ENCODE data around the gene OR2T5. TPM values are rescaled to one million over a fixed set of nuclear protein-coding genes. Genes with fewer than 3 reads are reported as not detected.

OR2T5 gene
- total RNA-seq, 1 experiment from 2014 or later = not detected

Other genes with a start within 250 kb of the OR2T5 start
- not detected in 2 replicates for gene OR2T33, start 210.6 kb upstream of the OR2T5 start, total RNA-seq (2021)
- not detected in 2 replicates for gene OR2T12, start 185.2 kb upstream of the OR2T5 start, total RNA-seq (2021)
- gene OR2M7, start 164.0 kb upstream of the OR2T5 start, total RNA-seq (2021) = not detected in 2 replicates
- gene OR14C36, start 139.8 kb upstream of the OR2T5 start, total RNA-seq (2021) = not detected in 2 replicates
- gene OR2T4, start 126.9 kb upstream of the OR2T5 start, total RNA-seq (2021) = not detected in 2 replicates
- gene OR2T6, start 112.8 kb upstream of the OR2T5 start, total RNA-seq (2021) = not detected in 2 replicates
- not detected in 2 replicates for gene OR2T1, start 85.5 kb upstream of the OR2T5 start, total RNA-seq (2021)
- gene OR2T2, start 43.0 kb upstream of the OR2T5 start, total RNA-seq (2021) = not detected in 2 replicates
- not detected in 2 replicates for gene OR2T3, start 15.2 kb upstream of the OR2T5 start, total RNA-seq (2021)
- gene OR2G6, start 19.5 kb downstream of the OR2T5 start, total RNA-seq (2021) = not detected in 2 replicates
- not detected in 2 replicates for gene OR2T29, start 74.2 kb downstream of the OR2T5 start, total RNA-seq (2021)
- gene OR2T34, start 86.2 kb downstream of the OR2T5 start, total RNA-seq (2021) = not detected in 2 replicates
- not detected in 2 replicates for gene OR2T10, start 109.1 kb downstream of the OR2T5 start, total RNA-seq (2021)
- not detected in 2 replicates for gene OR2T11, start 146.5 kb downstream of the OR2T5 start, total RNA-seq (2021)
- not detected in 2 replicates for gene OR2T35, start 156.7 kb downstream of the OR2T5 start, total RNA-seq (2021)
- gene OR2T27, start 166.9 kb downstream of the OR2T5 start, total RNA-seq (2021) = not detected in 2 replicates
- not detected in 2 replicates for gene OR14I1, start 214.2 kb downstream of the OR2T5 start, total RNA-seq (2021)

Measured in PC-9 (cell line).